C4-2B (cell line): ENCODE data around the gene SERINC4.

ENCODE experiments used
- ZFX ChIP-seq: fragments of 450-650 bp; IDR thresholded peaks from 2 replicates; pipeline ENCODE4 v1.6.1; 2017
- TF ChIP-seq, protein P1 (sequence below): fragments of 450-650 bp; conservative IDR thresholded peaks from 2 replicates; pipeline ENCODE4 v1.5.1; 2017; ENCODE audit warnings: mild to moderate bottlenecking

DNA sequence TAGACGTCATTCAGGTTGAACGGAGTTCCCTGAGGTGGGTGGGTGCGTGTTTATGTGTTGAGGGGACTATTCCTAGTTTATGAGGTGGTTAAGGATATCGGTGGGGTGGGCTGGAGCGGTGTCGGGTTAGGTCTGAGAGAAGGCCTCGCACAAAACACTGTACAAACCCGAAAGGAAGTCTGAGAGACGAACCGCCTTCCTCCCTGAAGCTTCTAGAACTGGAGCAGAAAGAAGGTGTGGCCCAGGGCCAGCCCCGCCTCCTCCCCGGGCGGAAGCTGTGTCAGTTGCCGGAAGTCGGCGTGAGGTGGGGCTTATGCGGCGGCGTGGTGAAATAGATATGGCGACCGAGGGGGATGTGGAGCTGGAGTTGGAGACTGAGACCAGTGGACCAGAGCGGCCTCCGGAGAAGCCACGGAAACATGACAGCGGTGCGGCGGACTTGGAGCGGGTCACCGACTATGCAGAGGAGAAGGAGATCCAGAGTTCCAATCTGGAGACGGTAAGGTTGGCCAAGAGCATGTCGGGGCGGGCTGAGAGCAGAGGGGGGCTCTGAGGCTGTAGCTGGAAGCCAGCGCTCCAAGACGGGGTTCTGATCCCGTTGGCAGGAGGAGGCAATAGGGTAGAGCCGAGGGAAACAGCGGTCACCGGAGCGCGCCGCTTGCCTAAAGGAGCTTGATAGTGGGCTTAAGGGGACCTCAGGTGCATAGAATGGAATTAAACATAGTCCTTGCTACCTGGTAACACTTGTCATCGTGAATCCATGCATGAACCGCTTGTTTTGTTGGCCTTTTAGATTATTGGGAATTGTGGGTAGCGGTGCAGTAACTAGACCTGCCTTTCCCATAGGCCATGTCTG lies 494 bp upstream of the SERINC4 start, which contains the start of gene HYPK:
- TF ChIP-seq, protein P1, sequence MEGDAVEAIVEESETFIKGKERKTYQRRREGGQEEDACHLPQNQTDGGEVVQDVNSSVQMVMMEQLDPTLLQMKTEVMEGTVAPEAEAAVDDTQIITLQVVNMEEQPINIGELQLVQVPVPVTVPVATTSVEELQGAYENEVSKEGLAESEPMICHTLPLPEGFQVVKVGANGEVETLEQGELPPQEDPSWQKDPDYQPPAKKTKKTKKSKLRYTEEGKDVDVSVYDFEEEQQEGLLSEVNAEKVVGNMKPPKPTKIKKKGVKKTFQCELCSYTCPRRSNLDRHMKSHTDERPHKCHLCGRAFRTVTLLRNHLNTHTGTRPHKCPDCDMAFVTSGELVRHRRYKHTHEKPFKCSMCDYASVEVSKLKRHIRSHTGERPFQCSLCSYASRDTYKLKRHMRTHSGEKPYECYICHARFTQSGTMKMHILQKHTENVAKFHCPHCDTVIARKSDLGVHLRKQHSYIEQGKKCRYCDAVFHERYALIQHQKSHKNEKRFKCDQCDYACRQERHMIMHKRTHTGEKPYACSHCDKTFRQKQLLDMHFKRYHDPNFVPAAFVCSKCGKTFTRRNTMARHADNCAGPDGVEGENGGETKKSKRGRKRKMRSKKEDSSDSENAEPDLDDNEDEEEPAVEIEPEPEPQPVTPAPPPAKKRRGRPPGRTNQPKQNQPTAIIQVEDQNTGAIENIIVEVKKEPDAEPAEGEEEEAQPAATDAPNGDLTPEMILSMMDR = no peak
- TF ChIP-seq ZFX = no peak
